IPS DF 6.9 (cell line): Measurements from ENCODE around the gene LRRC23.

Experiments
- DNase-seq: peaks from one replicate; pipeline ENCODE4 v3.0.0-alpha.2; 2013; ENCODE audit warnings: low read depth, low spot score
- H3K27ac ChIP-seq: one replicate; pipeline ENCODE4 v1.5.1; 2013; ENCODE audit warnings: low read length, control low read depth
- H3K27me3 ChIP-seq: 2 replicates; pipeline ENCODE4 v1.6.1; 2013; ENCODE audit warnings: mild to moderate bottlenecking, low read length; ENCODE audit not compliant: control insufficient read depth, insufficient read depth
- H3K36me3 ChIP-seq: 2 replicates; pipeline ENCODE4 v1.6.1; 2013; ENCODE audit warnings: low read length; ENCODE audit not compliant: control insufficient read depth, insufficient read depth
- H3K4me1 ChIP-seq: 2 replicates; pipeline ENCODE4 v1.6.1; 2013; ENCODE audit warnings: low read length; ENCODE audit not compliant: control insufficient read depth, insufficient read depth
- H3K4me3 ChIP-seq: 2 replicates; pipeline ENCODE4 v1.5.1; 2013; ENCODE audit warnings: mild to moderate bottlenecking, low read length
- H3K9me3 ChIP-seq: 2 replicates; pipeline ENCODE4 v1.6.1; 2013; ENCODE audit warnings: low read length, inconsistent platforms; ENCODE audit not compliant: control insufficient read depth, insufficient read depth
- WGBS: extraction: QIAGEN DNeasy Blood & Tissue Kit; methylation state at CpG from one replicate; pipeline ENCODE4 v1.1.7; 2013; ENCODE audit warnings: mixed read lengths, missing lambda C conversion rate; ENCODE audit not compliant: insufficient read length, insufficient coverage; 5-methylcytosine and 5-hydroxymethylcytosine counted together

The LRRC23 gene

DNA sequence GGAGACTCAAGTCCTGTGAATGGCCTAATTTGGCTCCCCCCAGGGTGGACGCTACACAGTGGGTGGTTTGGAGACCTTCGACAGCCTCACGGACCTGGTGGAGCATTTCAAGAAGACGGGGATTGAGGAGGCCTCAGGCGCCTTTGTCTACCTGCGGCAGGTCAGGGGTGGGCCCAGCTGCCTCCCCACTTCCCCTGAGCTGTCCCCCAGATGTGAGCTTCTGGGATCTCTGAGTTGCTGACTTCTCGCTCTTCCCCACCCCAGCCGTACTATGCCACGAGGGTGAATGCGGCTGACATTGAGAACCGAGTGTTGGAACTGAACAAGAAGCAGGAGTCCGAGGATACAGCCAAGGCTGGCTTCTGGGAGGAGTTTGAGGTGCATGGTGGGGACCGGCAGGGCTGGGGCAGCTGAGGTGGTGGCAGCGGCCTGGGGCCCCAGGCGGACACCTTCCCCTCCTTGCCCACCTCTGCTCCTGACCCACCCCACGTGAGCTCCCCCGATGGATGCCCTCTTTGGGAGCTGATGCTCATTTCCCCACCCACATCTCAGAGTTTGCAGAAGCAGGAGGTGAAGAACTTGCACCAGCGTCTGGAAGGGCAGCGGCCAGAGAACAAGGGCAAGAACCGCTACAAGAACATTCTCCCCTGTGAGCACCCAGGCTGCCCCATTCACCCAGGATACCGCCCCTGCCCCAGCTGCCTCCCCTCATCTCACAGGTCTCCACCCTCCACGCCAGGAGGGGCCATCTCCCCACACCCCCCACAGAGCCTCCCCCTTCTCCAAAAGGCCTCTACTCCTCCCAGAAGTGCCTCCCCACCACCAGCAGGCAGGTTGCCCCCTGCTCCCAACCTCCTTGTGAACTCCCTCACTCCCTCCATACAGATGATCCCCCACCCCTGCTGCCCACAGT, 50.7 kb downstream of the LRRC23 start:
- H3K36me3 ChIP-seq: no peaks in the 10 kb centered on the region
- no peaks in the 10 kb centered on the region for H3K9me3 ChIP-seq
- H3K27me3 ChIP-seq: no peaks in the 10 kb centered on the region
- H3K4me1 ChIP-seq: 0 out of 2 replicates have a peak, but pooled peaks cover 4% of the 10 kb centered on the region
- whole genome bisulfite sequencing: no CpG with 5 or more reads among the region's 22 CpGs
- no peak for DNase-seq
- no peak overlapping the region for H3K27ac ChIP-seq
- H3K4me3 ChIP-seq: no peak overlapping the region

DNA sequence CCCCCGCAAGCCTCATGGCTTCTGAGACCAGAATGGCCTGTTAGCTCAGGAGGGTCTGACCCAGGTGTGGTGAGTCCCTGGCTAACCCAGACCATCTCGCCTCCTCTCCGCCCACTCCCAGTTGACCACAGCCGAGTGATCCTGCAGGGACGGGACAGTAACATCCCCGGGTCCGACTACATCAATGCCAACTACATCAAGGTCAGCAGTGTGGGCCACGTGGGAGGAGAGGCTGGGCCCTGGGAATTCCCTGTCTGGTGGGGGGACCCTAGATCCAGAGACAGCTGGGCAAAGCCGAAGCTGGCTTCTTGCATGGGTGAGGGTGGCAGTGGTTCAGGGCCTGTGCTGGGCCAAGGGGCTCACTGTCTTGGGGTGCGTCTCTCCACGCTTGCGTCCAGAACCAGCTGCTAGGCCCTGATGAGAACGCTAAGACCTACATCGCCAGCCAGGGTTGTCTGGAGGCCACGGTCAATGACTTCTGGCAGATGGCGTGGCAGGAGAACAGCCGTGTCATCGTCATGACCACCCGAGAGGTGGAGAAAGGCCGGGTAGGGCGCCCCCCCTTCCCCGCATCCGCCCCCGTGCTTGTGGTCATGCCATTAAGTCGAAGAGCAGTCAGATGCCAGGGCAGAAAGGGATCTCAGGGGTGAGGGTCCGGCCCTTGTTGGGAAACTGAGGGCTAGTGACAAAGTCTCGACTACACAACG, 51.6 kb downstream of the LRRC23 start:
- Histone ChIP-seq H3K36me3 (no peaks in the 10 kb centered on the region), H3K27me3 (no peaks in the 10 kb centered on the region), H3K9me3 (no peaks in the 10 kb centered on the region), H3K4me3 (no peak overlapping the region), H3K27ac (no peak overlapping the region), H3K4me1 (peaks cover 5% of the 10 kb centered on the region; the same call in 1 of the 2 replicates)
- no CpG with 5 or more reads among the region's 28 CpGs for WGBS
- DNase-seq: no peak

DNA sequence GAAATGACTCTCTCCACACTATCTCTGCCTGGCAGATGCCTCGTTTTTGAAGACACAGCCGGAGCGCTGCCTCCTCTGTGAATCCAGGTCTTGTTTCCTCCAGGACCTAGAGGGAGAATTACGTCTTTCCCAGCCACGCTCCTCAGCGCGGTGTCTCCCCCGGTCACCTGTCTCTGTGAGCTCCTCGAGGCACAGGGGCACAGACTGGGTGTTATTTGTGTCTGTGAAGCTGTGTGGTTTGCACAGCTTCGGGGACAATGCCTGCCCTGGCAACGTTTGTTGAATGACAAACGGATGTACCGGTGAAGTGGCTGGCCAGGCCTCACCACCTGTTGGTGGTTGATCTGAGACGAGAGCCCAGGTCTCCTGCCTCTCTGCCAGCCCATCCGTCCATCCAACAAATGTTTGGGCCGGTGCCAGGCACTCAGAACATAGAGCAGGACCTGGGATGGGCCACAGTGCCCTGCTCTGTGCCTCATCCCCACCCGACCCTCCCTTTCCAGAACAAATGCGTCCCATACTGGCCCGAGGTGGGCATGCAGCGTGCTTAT, 52.6 kb downstream of the LRRC23 start:
- no peaks in the 10 kb centered on the region for H3K27me3 ChIP-seq
- no peak for DNase-seq
- H3K9me3 ChIP-seq: no peaks in the 10 kb centered on the region
- H3K36me3 ChIP-seq: no peaks in the 10 kb centered on the region
- peaks cover 9% of the 10 kb centered on the region; the same call in 1 of the 2 replicates for H3K4me1 ChIP-seq
- H3K4me3 ChIP-seq: no peak overlapping the region
- WGBS: no CpG with 5 or more reads among the region's 20 CpGs
- H3K27ac ChIP-seq: no peak overlapping the region

DNA sequence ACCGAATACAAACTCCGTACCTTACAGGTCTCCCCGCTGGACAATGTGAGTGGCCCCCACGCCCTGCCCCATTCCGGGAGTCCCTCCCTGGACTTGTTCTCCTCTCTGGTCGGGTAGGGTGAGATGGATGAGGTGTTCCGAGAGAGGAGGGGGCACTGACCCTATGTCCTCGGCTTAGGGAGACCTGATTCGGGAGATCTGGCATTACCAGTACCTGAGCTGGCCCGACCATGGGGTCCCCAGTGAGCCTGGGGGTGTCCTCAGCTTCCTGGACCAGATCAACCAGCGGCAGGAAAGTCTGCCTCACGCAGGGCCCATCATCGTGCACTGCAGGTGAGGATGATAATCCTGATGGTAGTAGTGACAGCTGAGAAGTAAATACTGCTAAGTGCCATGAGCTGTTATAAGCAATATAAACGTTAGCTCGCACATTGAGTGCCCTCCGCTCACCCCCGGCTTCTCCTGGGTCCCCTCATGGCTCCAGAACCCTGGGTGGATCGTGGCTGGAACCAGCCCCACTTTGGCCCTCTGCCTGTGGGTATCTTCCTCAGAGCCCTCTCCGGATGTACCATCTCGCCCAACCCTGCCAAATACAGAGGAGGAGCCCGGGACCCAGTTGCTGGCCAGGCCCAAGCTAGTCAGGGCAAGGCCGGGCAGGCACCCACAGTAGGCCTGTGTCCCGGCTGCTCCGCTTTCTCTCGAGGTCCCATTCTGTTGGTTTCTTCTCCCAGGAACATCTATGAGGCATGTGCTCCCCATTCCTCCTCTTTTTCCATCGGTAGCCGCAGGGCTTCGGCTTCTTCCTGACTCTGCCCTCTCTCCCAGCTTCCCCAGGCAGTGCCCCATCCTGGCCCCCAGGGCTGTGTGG, 53.4 kb downstream of the LRRC23 start:
- no peak overlapping the region for H3K27ac ChIP-seq
- peaks cover 9% of the 10 kb centered on the region; the same call in 1 of the 2 replicates for H3K4me1 ChIP-seq
- no peak for DNase-seq
- H3K4me3 ChIP-seq: no peak overlapping the region
- no peaks in the 10 kb centered on the region for H3K9me3 ChIP-seq
- WGBS: no CpG with 5 or more reads among the region's 28 CpGs
- H3K27me3 ChIP-seq: no peaks in the 10 kb centered on the region
- H3K36me3 ChIP-seq: no peaks in the 10 kb centered on the region

DNA sequence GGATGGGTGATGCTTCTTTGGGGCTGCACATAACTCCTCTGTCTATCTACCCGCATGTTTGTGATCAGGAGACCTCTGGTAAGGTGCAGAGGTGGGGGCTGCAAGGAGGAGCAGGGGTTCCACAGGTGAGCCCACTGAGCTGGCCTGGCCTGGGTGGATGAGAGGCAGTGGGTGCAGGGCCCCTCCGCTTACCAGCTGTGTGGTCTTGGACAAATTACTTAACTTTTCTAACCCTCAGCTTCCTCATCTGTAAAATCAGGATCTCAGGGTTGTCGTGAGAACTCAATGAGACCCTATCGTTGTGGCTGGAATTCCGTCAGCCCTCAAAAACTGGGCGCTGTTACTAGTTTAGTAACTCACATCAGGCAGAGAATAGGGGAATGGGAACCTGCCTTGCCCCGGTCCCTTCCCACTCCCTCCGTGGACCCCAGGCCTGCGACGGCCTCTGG, 54.0 kb downstream of the LRRC23 start:
- no peak for DNase-seq
- H3K27ac ChIP-seq: no peak overlapping the region
- no peaks in the 10 kb centered on the region for H3K36me3 ChIP-seq
- no CpG with 5 or more reads among the region's 10 CpGs for WGBS
- peaks cover 9% of the 10 kb centered on the region; the same call in 1 of the 2 replicates for H3K4me1 ChIP-seq
- no peaks in the 10 kb centered on the region for H3K27me3 ChIP-seq
- H3K9me3 ChIP-seq: no peaks in the 10 kb centered on the region
- H3K4me3 ChIP-seq: no peak overlapping the region

DNA sequence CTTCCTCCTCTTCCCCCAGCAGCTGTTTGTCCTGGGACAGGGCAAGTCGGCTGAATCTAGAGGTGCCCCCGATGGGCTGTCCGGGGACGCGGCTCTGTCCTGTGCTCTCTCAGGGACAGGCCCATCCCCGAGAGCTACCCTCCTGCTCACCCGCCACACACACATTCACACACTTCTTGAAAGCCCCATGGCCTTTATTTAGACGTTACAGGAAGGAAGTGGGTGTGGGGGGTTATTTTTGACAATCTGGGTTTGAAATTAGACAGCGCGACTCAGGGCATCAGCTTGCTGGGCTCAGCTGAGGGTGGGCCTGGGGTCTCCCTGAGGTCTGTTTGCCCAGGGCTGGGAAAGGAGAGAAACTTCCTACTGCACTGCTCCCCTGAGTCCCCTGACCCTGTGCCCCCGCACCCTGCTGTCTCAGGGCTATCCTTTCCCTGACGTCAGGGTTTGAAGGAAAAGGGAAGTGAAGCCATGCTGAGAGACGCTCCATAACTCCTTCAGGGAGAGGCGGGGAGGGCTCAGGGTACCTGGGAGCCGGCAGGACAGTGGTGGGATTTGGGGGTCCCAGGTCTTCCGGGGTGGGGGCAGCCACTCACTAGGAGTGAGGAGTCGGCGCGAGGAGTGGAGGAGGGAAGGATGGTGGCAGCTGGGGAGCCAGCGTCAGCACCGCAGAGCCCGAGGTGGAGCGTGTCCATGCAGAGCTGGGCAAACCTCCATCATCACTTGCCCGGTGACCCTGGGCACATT, 54.6 kb downstream of the LRRC23 start:
- WGBS: no CpG with 5 or more reads among the region's 24 CpGs
- no peak overlapping the region for H3K4me3 ChIP-seq
- no peak for DNase-seq

DNA sequence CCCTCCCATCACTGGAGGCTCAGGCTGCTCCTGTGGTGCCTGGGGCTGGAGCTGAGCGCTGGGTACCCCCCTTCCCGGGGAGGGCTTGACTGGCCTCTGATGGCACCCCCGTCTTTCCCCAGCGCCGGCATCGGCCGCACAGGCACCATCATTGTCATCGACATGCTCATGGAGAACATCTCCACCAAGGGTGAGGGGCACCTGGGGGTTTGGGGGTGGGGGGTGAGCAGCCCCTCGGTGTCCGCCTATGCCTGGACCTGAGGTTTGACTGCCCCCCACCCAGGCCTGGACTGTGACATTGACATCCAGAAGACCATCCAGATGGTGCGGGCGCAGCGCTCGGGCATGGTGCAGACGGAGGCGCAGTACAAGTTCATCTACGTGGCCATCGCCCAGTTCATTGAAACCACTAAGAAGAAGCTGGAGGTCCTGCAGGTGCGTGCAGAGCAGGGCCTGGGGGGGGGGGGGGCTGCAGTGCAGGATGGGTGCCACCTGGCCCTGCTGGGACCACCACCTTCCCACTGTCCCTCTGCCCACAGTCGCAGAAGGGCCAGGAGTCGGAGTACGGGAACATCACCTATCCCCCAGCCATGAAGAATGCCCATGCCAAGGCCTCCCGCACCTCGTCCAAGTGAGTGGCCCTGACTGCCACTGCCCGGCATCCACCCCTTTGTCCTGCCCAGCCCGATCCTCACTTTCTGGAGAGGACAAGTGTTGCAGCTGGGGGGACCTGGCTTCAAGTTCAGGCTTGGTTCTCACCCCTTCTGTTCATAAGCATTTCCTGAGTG, 55.4 kb downstream of the LRRC23 start:
- no peaks in the 10 kb centered on the region for H3K36me3 ChIP-seq
- WGBS: no CpG with 5 or more reads among the region's 26 CpGs
- DNase-seq: no peak
- peaks cover 9% of the 10 kb centered on the region; the same call in 1 of the 2 replicates for H3K4me1 ChIP-seq
- H3K27ac ChIP-seq: no peak overlapping the region
- H3K27me3 ChIP-seq: no peaks in the 10 kb centered on the region
- H3K4me3 ChIP-seq: no peak overlapping the region
- H3K9me3 ChIP-seq: no peaks in the 10 kb centered on the region

More for the DNA sequence above, 54.6 kb downstream of the LRRC23 start:
- H3K27ac ChIP-seq: no peak overlapping the region
- no peaks in the 10 kb centered on the region for H3K36me3 ChIP-seq
- H3K4me1 ChIP-seq: peaks cover 9% of the 10 kb centered on the region; the same call in 1 of the 2 replicates
- no peaks in the 10 kb centered on the region for H3K9me3 ChIP-seq
- H3K27me3 ChIP-seq: no peaks in the 10 kb centered on the region

DNA sequence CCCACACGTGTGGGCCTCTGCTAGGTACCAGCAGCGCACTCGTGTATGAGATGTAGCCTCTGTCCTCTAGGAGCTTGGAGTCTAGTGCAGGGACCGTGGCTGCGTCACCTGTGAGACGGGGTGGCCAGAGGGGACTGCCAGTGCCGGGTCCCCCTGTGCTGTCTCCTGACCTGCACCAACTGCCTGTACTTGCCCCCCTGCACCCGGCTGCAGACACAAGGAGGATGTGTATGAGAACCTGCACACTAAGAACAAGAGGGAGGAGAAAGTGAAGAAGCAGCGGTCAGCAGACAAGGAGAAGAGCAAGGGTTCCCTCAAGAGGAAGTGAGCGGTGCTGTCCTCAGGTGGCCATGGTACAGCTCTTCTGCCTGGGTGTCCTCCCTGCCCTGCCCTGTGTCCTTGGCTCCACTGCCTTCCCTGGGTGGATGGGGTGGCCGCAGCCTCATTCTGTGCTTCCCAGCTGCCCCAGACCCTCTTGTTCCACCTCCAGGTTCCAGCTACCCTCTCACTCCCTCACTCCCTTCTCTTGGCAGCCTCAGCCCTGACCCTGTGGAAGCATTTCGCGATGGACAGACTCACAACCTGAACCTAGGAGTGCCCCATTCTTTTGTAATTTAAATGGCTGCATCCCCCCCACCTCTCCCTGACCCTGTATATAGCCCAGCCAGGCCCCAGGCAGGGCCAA, 56.1 kb downstream of the LRRC23 start:
- peaks cover 9% of the 10 kb centered on the region; the same call in 1 of the 2 replicates for H3K4me1 ChIP-seq
- WGBS: no CpG with 5 or more reads among the region's 13 CpGs
- H3K27ac ChIP-seq: no peak overlapping the region
- H3K27me3 ChIP-seq: no peaks in the 10 kb centered on the region
- H3K36me3 ChIP-seq: peaks cover 5% of the 10 kb centered on the region; the same call in 1 of the 2 replicates
- no peak overlapping the region for H3K4me3 ChIP-seq
- H3K9me3 ChIP-seq: no peaks in the 10 kb centered on the region
- DNase-seq: no peak
